Measurements from ENCODE around the gene GALR3.

The GALR3 gene

DNA sequence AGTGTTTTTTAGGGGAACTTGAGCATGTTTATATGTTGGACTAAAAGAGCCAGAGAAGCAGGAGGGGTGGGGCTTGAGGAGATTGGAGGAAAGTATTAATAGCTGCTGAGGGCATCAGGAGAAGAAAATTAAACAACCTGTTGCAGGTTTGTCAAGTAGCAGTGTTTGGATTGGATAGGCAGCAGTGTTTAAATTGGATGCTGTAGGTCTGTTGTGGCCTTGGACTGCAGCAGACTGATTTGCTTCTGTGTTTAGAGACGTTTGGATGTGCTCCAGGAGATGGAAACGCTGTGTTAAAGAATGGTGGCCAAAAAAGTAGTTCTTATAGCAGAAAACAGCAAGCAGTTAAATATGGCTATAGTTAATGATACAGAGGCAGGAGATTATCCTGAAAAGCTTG lies 31.8 kb downstream of the GALR3 start:
- TF ChIP-seq TAF1 (IDR thresholded peaks at IDR 0.05; ENCODE audit: borderline replicate concordance, insufficient read depth, low read length), result no peak
- TF ChIP-seq FOXP2 (optimal IDR thresholded peaks at IDR 0.05; ENCODE audit: borderline replicate concordance, extremely low read depth, extremely low read length, insufficient read depth), result no peak
- no peak for TF ChIP-seq SIN3A (IDR thresholded peaks at IDR 0.05; ENCODE audit: borderline replicate concordance, insufficient read depth, low read length)
- no peak for TF ChIP-seq POLR2AphosphoS5 (IDR thresholded peaks at IDR 0.05; ENCODE audit: low read depth, low read length)
- TF ChIP-seq, protein P1, sequence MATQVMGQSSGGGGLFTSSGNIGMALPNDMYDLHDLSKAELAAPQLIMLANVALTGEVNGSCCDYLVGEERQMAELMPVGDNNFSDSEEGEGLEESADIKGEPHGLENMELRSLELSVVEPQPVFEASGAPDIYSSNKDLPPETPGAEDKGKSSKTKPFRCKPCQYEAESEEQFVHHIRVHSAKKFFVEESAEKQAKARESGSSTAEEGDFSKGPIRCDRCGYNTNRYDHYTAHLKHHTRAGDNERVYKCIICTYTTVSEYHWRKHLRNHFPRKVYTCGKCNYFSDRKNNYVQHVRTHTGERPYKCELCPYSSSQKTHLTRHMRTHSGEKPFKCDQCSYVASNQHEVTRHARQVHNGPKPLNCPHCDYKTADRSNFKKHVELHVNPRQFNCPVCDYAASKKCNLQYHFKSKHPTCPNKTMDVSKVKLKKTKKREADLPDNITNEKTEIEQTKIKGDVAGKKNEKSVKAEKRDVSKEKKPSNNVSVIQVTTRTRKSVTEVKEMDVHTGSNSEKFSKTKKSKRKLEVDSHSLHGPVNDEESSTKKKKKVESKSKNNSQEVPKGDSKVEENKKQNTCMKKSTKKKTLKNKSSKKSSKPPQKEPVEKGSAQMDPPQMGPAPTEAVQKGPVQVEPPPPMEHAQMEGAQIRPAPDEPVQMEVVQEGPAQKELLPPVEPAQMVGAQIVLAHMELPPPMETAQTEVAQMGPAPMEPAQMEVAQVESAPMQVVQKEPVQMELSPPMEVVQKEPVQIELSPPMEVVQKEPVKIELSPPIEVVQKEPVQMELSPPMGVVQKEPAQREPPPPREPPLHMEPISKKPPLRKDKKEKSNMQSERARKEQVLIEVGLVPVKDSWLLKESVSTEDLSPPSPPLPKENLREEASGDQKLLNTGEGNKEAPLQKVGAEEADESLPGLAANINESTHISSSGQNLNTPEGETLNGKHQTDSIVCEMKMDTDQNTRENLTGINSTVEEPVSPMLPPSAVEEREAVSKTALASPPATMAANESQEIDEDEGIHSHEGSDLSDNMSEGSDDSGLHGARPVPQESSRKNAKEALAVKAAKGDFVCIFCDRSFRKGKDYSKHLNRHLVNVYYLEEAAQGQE (IDR thresholded peaks at IDR 0.05; ENCODE audit: insufficient read depth in 1 of 2, low read depth in 2 of 2, low read length in 2 of 2), result no peak

DNA sequence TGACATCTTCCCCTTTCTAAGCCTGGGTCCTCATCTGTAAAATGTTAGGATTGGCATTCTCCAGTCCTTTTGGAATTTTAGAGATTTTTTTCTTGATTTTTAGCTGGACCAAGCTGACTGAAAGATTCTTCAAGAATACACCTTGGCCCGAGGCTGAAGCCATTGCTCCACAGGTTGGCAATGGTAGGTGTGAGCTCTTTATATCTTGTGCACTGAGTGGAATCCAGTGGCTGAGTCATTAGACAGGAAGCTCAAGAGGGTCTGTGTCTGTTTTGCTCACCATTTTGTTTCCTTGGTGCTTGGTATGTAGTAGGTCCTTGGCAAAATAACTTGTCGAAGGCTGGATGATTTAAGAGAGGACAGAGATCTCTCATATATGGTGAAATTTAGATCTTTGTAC lies 32.3 kb downstream of the GALR3 start:
- no peak for TF ChIP-seq SIN3A (IDR thresholded peaks at IDR 0.05; ENCODE audit: borderline replicate concordance, insufficient read depth, low read length)
- TF ChIP-seq, protein P1 (IDR thresholded peaks at IDR 0.05; ENCODE audit: insufficient read depth in 1 of 2, low read depth in 2 of 2, low read length in 2 of 2), result no peak
- no peak for TF ChIP-seq FOXP2 (optimal IDR thresholded peaks at IDR 0.05; ENCODE audit: borderline replicate concordance, extremely low read depth, extremely low read length, insufficient read depth)
- no peak for TF ChIP-seq POLR2AphosphoS5 (IDR thresholded peaks at IDR 0.05; ENCODE audit: low read depth, low read length)
- TF ChIP-seq TAF1 (IDR thresholded peaks at IDR 0.05; ENCODE audit: borderline replicate concordance, insufficient read depth, low read length), result no peak

DNA sequence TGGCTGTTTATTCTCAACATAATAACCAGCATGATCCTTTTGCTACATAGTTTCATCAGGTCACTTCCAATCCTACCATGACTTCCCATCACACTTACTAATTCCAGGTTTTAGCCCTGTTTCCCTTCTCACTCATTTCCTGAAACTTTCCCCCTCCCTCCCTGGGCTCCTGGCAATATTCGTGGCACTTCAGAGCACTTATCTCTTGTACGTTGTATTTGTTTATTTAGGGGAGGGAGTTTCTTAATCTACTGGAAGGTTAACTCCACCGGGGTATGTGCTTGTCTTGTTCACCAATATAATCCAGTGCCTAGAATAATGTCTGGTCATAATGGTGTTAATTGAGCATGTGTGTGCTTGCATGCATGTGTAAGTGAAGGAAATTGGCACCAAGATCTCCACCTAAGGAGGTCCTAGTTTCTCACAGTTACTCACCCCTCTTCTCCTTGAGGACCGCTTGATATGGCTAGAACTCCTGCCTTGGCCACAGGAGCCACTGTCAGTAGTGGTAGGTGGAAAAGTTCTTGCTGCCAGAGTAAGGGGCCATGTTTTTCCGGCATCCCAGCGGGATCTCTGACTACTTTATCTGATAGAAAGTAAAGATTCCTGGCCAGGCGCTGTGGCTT lies 37.7 kb downstream of the GALR3 start:
- TF ChIP-seq TAF1 (IDR thresholded peaks at IDR 0.05; ENCODE audit: borderline replicate concordance, insufficient read depth, low read length) (no peak), FOXP2 (optimal IDR thresholded peaks at IDR 0.05; ENCODE audit: borderline replicate concordance, extremely low read depth, extremely low read length, insufficient read depth) (no peak)

DNA sequence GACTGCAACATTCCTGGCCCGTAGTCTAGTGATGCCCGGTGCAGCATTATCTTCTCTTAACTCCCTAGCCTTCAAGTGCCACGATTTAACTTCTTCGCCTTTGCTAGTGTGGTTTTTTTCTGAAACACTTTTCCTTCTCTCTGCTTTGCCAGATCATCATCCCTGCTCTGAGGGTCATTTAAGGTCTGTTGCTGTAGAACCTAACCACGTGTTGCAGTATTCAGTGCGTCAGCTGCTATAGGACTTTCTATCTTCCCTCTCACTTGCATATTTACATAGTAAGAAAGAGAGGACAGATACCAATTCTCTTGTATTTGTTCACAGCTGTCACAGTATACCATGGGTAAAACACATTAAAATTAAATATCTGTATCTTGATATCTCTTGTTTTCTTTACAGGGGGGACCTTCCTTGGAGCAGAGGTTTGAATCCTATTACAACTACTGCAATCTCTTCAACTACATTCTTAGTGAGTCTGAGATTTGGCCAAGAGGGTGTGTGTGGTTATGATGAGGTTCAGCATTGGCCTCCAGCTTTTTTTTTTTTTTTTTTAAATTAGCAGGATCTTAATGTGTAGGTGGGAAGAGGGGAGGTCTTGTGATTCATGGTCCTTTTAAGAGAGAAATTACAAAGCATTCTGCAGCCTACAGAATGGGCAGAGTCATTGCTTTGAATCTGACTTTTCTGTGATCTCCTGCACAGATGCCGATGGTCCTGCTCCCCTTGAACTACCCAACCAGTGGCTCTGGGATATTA lies 39.6 kb downstream of the GALR3 start:
- TF ChIP-seq, protein P1 (IDR thresholded peaks at IDR 0.05; ENCODE audit: insufficient read depth in 1 of 2, low read depth in 2 of 2, low read length in 2 of 2), result no peak
- TF ChIP-seq POLR2AphosphoS5 (IDR thresholded peaks at IDR 0.05; ENCODE audit: low read depth, low read length), result no peak; the same call in 1 of the 2 replicates
- no peak for TF ChIP-seq SIN3A (IDR thresholded peaks at IDR 0.05; ENCODE audit: borderline replicate concordance, insufficient read depth, low read length)
- no peak for TF ChIP-seq FOXP2 (optimal IDR thresholded peaks at IDR 0.05; ENCODE audit: borderline replicate concordance, extremely low read depth, extremely low read length, insufficient read depth)
- no peak for TF ChIP-seq TAF1 (IDR thresholded peaks at IDR 0.05; ENCODE audit: borderline replicate concordance, insufficient read depth, low read length)

DNA sequence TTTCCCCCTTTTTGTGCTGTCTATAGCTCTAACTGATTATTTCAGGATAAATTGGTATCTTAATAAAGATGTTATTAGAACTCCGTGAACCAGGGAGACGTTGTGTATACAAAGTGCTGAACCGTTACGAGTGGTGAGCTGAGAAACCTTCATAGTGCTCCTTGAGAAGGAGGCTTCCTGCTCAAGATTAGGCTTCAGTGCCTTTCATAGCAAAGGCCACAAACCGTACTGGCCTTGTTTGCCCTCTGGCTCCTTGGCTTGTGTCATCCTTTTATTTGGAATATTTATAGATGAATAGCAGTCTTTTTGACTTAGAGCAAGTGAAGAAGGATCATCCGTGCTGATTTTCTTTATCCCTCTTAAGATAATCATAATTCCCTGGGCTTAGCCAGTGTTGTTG lies 42.3 kb downstream of the GALR3 start:
- TF ChIP-seq SIN3A (IDR thresholded peaks at IDR 0.05; ENCODE audit: borderline replicate concordance, insufficient read depth, low read length) (no peak), POLR2AphosphoS5 (IDR thresholded peaks at IDR 0.05; ENCODE audit: low read depth, low read length) (no peak), FOXP2 (optimal IDR thresholded peaks at IDR 0.05; ENCODE audit: borderline replicate concordance, extremely low read depth, extremely low read length, insufficient read depth) (no peak)

DNA sequence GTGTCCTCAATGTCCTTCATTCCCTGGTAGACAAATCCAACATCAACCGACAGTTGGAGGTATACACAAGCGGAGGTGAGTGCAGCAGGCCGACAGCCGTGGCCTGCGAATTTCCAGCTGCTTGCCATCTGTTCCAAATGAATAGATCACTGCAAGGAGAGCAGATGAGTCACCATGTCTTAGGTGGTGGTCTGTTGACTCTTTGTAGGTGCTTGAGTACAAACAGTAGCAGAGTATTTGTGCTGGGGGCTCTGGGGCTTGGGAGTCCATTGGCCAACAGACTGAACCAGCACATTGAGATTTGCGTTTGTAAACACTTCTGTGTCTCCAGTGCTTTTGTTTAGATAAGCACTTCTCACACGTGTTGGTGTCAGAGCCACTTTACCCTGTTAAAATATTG lies 47.1 kb downstream of the GALR3 start:
- TF ChIP-seq TAF1 (IDR thresholded peaks at IDR 0.05; ENCODE audit: borderline replicate concordance, insufficient read depth, low read length) (no peak), POLR2AphosphoS5 (IDR thresholded peaks at IDR 0.05; ENCODE audit: low read depth, low read length) (0 out of 2 replicates have a peak, but pooled peaks have one; percentile 6), SIN3A (IDR thresholded peaks at IDR 0.05; ENCODE audit: borderline replicate concordance, insufficient read depth, low read length) (no peak)
